Left lung (tissue), 10 donors: Measurements from ENCODE around the gene CCDC33. TPM values are rescaled to one million over a fixed set of nuclear protein-coding genes. Genes with fewer than 3 reads are reported as not detected.

Experiments
- ATAC-seq: fragments of 200-7000 bp; cut with Tn5 transposase; one replicate; pipeline ENCODE4 v1.9.1; 2020; ENCODE audit warnings: moderate library complexity
- DNase-seq, 4 donors: peaks; one replicate each; pipeline ENCODE4 v3.0.0-alpha.2; 2013 to 2020
- H3K27ac ChIP-seq, 2 donors: fragments of 200-600 bp; sonication (generic) in 1 of 2; one replicate each; pipeline versions ENCODE4 v1.5.0 to v1.8.0; 2020 to 2021
- H3K27me3 ChIP-seq, 2 donors: fragments of 200-600 bp; sonication (generic) in 1 of 2; one replicate each; pipeline versions ENCODE4 v1.5.0 to v1.8.0; 2020 to 2021
- H3K36me3 ChIP-seq, 2 donors: fragments of 200-600 bp; sonication (generic) in 1 of 2; one replicate each; pipeline versions ENCODE4 v1.5.0 to v1.8.0; 2020 to 2021
- H3K4me1 ChIP-seq, 2 donors: fragments of 200-600 bp; one replicate each; pipeline ENCODE4 v1.8.0; 2021
- H3K4me3 ChIP-seq, 2 donors: fragments of 200-600 bp; sonication (generic) in 1 of 2; one replicate each; pipeline versions ENCODE4 v1.5.0 to v1.8.0; 2020 to 2021; ENCODE audit warnings: mild to moderate bottlenecking in 1 of 2
- H3K9me3 ChIP-seq, 2 donors: fragments of 200-600 bp; sonication (generic) in 1 of 2; one replicate each; pipeline versions ENCODE4 v1.5.0 to v1.8.0; 2020 to 2021
- intact Hi-C, 2 donors: fragments of 100-400 bp; cut with DNase I; formaldehyde crosslinking; loops; one replicate each; pipeline versions ENCODE4 v1.11.2 to v1.14.2; 2022
- polyA plus RNA-seq, 6 donors: library from polyadenylated mRNA; unstranded; fragments of 120-200 nt; gene quantifications; one replicate each; pipeline ENCODE4 v1.2.1, GENCODE V29; 2013; ENCODE audit not compliant: insufficient read length in 6 of 6
- total RNA-seq, 2 donors: library from RNA; stranded (reverse); fragmentation: NEBNext Ultra II Directional; extraction: Animal tissue kit (Norgen Biotek cat#: 25700); gene quantifications; one replicate each; pipeline ENCODE4 v1.2.1, GENCODE V29; 2021
- TF ChIP-seq, protein P1 (sequence below), 2 donors: fragments of 200-600 bp; sonication (generic) in 1 of 2; IDR thresholded peaks; one replicate each; pipeline versions ENCODE4 v1.5.0 to v1.8.0; 2021; ENCODE audit warnings: antibody characterized with exemption in 2 of 2
- donor health status: DM: no; HTN: yes; CAD: no.
- donor health status: DM: no; HTN: no; CAD: no.

The CCDC33 gene
- total and polyA plus RNA-seq, 8 donors = 1.00 to 3.2 (median 1.9) TPM; not detected in 1

DNA sequence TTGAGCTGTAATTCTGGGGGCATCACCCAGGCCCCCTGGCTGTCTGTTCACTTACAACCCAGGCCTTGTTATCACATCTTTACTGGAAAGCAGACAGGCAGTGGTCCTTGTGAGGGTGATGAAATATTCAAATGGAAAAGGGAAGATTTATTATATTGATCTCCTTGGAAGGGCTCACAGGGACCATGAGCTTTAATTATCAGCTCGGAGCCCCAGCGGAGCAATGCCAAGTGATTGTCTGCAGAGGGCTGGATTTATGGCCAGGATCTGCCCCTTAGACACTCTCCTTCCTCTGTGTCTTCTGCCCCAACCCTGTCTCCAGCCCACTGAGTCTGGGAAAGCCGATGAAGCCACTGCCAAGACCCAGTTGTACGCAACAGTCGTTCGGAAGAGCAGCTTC lies 31.9 kb downstream of the CCDC33 start:
- peaks cover 0 to 73% of the 10 kb centered on the region in 2 donors for H3K27me3 ChIP-seq
- ATAC-seq (no peak), DNase-seq (no peak)
- no peaks in the 10 kb centered on the region for H3K4me1 ChIP-seq
- H3K4me3 ChIP-seq = no peak overlapping the region
- TF ChIP-seq, protein P1, sequence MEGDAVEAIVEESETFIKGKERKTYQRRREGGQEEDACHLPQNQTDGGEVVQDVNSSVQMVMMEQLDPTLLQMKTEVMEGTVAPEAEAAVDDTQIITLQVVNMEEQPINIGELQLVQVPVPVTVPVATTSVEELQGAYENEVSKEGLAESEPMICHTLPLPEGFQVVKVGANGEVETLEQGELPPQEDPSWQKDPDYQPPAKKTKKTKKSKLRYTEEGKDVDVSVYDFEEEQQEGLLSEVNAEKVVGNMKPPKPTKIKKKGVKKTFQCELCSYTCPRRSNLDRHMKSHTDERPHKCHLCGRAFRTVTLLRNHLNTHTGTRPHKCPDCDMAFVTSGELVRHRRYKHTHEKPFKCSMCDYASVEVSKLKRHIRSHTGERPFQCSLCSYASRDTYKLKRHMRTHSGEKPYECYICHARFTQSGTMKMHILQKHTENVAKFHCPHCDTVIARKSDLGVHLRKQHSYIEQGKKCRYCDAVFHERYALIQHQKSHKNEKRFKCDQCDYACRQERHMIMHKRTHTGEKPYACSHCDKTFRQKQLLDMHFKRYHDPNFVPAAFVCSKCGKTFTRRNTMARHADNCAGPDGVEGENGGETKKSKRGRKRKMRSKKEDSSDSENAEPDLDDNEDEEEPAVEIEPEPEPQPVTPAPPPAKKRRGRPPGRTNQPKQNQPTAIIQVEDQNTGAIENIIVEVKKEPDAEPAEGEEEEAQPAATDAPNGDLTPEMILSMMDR (IDR thresholded peaks at IDR 0.05) = no peak
- H3K9me3 ChIP-seq = no peaks in the 10 kb centered on the region
- intact Hi-C loops = no loop called here
- no peak overlapping the region for H3K27ac ChIP-seq
- H3K36me3 ChIP-seq = no peaks in the 10 kb centered on the region

DNA sequence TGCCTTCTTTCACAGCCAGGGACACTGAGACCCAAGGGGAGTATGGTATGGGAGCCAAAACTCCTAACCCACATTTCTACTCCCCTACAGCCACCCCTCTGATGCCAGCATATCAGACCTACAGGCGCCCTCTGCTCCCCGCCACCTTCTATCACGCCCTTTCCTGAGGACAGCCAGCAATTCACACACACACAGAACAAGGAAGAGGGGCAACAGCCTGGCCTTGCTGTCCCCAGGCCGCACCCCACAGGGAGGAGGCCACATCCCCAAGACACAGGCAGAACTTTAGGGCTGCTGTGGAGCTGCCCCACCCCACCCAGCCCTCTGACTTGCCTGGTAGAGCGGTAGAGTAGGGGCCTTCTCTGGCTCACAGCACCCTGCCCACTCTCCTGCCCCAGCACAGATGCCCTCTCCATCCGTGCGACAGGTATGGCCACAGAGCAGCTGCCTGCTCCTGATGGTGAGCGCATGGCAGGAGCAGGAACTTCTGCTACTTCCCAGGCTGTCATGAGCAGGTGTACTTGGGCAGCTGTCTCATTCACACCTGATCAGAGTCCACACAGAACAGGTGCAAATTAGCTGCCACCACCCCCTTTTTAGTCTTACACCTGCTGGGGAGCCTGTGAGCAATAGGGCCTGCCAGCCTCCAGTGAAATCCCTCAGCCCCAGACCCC lies 33.4 kb downstream of the CCDC33 start:
- DNase-seq (no peak), ATAC-seq (no peak)
- intact Hi-C loops = no loop called here
- TF ChIP-seq, protein P1 (IDR thresholded peaks at IDR 0.05) = no peak
- no peak overlapping the region for H3K27ac ChIP-seq
- no peaks in the 10 kb centered on the region for H3K9me3 ChIP-seq
- H3K36me3 ChIP-seq = no peaks in the 10 kb centered on the region
- peaks cover 0 to 70% of the 10 kb centered on the region in 2 donors for H3K27me3 ChIP-seq
- H3K4me1 ChIP-seq = no peaks in the 10 kb centered on the region
- no peak overlapping the region for H3K4me3 ChIP-seq

GRCh38 chr15:74270155-74270554 lies 34.0 kb downstream of the CCDC33 start:
- Histone ChIP-seq H3K27ac (no peak overlapping the region), H3K9me3 (no peaks in the 10 kb centered on the region), H3K4me3 (no peak overlapping the region), H3K27me3 (peaks cover 0 to 65% of the 10 kb centered on the region in 2 donors), H3K36me3 (no peaks in the 10 kb centered on the region), H3K4me1 (no peaks in the 10 kb centered on the region)
- TF ChIP-seq, protein P1 (IDR thresholded peaks at IDR 0.05) = no peak
- DNase-seq (no peak), ATAC-seq (no peak)
- intact Hi-C loops = no loop called here

- H3K27ac ChIP-seq = no peak overlapping the region
- DNase-seq (no peak), ATAC-seq (no peak)
- no peaks in the 10 kb centered on the region for H3K4me1 ChIP-seq
- TF ChIP-seq, protein P1 (IDR thresholded peaks at IDR 0.05) = no peak
- peaks cover 0 to 57% of the 10 kb centered on the region in 2 donors for H3K27me3 ChIP-seq
- H3K4me3 ChIP-seq = no peak overlapping the region
- H3K9me3 ChIP-seq = no peaks in the 10 kb centered on the region
- no peaks in the 10 kb centered on the region for H3K36me3 ChIP-seq
- intact Hi-C loops = no loop called here
These were observed 34.9 kb downstream of the CCDC33 start for GRCh38 chr15:74270854-74271520.

GRCh38 chr15:74272812-74273211 lies 36.7 kb downstream of the CCDC33 start:
- H3K36me3 ChIP-seq = no peaks in the 10 kb centered on the region
- TF ChIP-seq, protein P1 (IDR thresholded peaks at IDR 0.05) = no peak
- ATAC-seq = no peak
- no peaks in the 10 kb centered on the region for H3K9me3 ChIP-seq
- peaks cover 0 to 44% of the 10 kb centered on the region in 2 donors for H3K27me3 ChIP-seq
- no peaks in the 10 kb centered on the region for H3K4me1 ChIP-seq
- intact Hi-C loops = no loop called here
- DNase-seq = no peak
- H3K4me3 ChIP-seq = no peak overlapping the region
- H3K27ac ChIP-seq = no peak overlapping the region
